Neural progenitor cell (in vitro differentiated cells): ENCODE measurements around the gene LUC7L3. TPM values are rescaled to one million over a fixed set of nuclear protein-coding genes. Genes with fewer than 3 reads are reported as not detected.
"Not testable (repeated sequence)": the region's sequence is repeated elsewhere in the genome, so short reads cannot be mapped to it uniquely, and the experiment has no call there.

Source experiments
- DNase-seq: peaks from one replicate; pipeline ENCODE4 v3.0.0-alpha.2; 2016; ENCODE audit warnings: low spot score
- H2AFZ ChIP-seq: fragments of 200-600 bp; sonication (generic); replicated peaks from 2 replicates; pipeline ENCODE4 v1.6.1; 2016; ENCODE audit warnings: antibody characterized with exemption
- H3F3A ChIP-seq: fragments of 200-600 bp; sonication (generic); 2 replicates; pipeline ENCODE4 v1.6.1; 2016; ENCODE audit warnings: antibody characterized with exemption, low read depth
- H3K27ac ChIP-seq: fragments of 200-600 bp; sonication (generic); 2 replicates; pipeline ENCODE4 v1.5.1; 2016; ENCODE audit warnings: mild to moderate bottlenecking
- H3K27me3 ChIP-seq: fragments of 200-600 bp; sonication (generic); 2 replicates; pipeline ENCODE4 v1.6.1; 2016; ENCODE audit warnings: mild to moderate bottlenecking, moderate library complexity
- H3K36me3 ChIP-seq: fragments of 200-600 bp; sonication (generic); 2 replicates; pipeline ENCODE4 v1.5.1; 2016
- H3K4me1 ChIP-seq: fragments of 200-600 bp; sonication (generic); 2 replicates; pipeline ENCODE4 v1.6.1; 2016; ENCODE audit warnings: mixed run types
- H3K4me2 ChIP-seq: fragments of 200-600 bp; sonication (generic); 2 replicates; pipeline ENCODE4 v1.6.1; 2016
- H3K4me3 ChIP-seq: fragments of 200-600 bp; sonication (generic); 2 replicates; pipeline ENCODE4 v1.5.1; 2016
- H3K79me2 ChIP-seq: fragments of 200-600 bp; sonication (generic); 2 replicates; pipeline ENCODE4 v1.6.1; 2016; ENCODE audit warnings: low read depth
- H3K9ac ChIP-seq: fragments of 200-600 bp; sonication (generic); 2 replicates; pipeline ENCODE4 v1.6.1; 2016
- H3K9me3 ChIP-seq: fragments of 200-600 bp; sonication (generic); 2 replicates; pipeline ENCODE4 v1.5.1; 2016; ENCODE audit warnings: low read depth
- H4K20me1 ChIP-seq: fragments of 200-600 bp; sonication (generic); 2 replicates; pipeline ENCODE4 v1.6.1; 2016; ENCODE audit warnings: low read depth
- H3K27ac Mint-ChIP-seq: 3 replicates; pipeline ENCODE4 v1.8.0; 2021; ENCODE audit warnings: mixed read lengths
- H3K27me3 Mint-ChIP-seq: 2 replicates; pipeline ENCODE4 v1.8.0; 2022; ENCODE audit warnings: low read depth, mild to moderate bottlenecking, inconsistent platforms, moderate library complexity, mixed read lengths; ENCODE audit not compliant: insufficient read depth
- H3K36me3 Mint-ChIP-seq: 3 replicates; pipeline ENCODE4 v1.8.0; 2021; ENCODE audit warnings: mixed read lengths
- H3K4me1 Mint-ChIP-seq: 3 replicates; pipeline ENCODE4 v1.8.0; 2021; ENCODE audit warnings: mixed read lengths
- H3K4me3 Mint-ChIP-seq: 3 replicates; pipeline ENCODE4 v1.8.0; 2021; ENCODE audit warnings: mild to moderate bottlenecking, moderate library complexity, mixed read lengths
- H3K9me3 Mint-ChIP-seq: 3 replicates; pipeline ENCODE4 v1.8.0; 2020; ENCODE audit warnings: mixed read lengths
- EZH2 ChIP-seq: fragments of 200-600 bp; sonication (generic); IDR thresholded peaks from 2 replicates; pipeline ENCODE4 v1.6.1; 2017; ENCODE audit warnings: antibody characterized with exemption, mild to moderate bottlenecking, moderate library complexity
- EZH2phosphoT487 ChIP-seq: fragments of 200-600 bp; sonication (generic); IDR thresholded peaks from 2 replicates; pipeline ENCODE4 v1.6.1; 2017; ENCODE audit warnings: antibody characterized with exemption
- total RNA-seq: library from RNA; depleted of rRNA; stranded (reverse); fragments of >200 nt; gene quantifications from 2 replicates; pipeline ENCODE4 v1.2.3, GENCODE V29; 2015; ENCODE audit warnings: low replicate concordance
- TF ChIP-seq, protein P1 (sequence below): fragments of 200-600 bp; sonication (generic); IDR thresholded peaks from 2 replicates; pipeline ENCODE4 v1.5.1; 2017; ENCODE audit warnings: antibody characterized with exemption, mild to moderate bottlenecking

The LUC7L3 gene
- total RNA-seq, 1 donor from 2014 or later, result 374 TPM

DNA sequence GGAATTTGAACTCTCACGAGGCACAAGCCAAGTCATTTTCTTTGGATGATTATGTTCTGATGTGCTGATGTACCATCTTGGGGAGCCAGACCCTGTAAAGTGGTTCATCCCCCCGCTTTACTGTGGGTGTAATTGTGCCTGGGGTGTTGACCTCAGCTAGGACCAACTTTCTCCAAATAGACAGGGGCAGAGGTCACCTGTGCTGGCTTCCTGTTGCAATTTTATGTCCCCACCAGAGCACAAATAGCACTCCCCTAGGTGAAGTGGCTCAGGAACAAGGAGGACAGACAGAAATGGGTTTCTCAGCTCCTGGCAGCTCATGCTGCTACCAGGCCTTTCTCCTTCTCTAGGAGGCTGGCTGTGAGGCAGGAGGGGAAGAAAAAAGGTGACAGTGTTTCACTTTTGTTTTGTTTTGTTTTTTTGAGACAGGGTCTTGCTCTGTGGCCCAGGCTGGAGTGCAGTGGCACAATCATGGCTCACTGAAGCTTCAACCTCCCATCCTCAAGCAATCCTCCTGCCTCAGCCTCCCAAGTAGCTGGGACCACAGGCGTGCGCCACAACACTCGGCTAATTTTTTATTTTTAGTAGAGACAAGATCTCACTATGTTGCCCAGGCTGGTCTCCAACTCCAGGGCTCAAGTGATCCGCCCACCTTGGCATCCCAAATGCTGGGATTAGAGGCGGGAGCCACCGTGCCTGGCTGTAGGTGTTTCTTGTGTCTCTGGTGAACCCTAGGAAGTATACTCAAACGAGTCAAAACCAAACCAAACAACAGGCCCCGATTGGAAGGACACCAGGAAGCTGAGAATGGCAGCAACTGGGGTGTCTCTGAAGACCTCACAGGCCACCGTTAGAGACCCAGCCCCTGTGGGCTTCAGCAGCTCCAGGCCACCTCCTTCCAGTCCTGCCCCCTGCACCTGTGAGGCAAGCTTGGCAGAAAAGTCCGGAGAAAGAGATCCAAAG, 83.5 kb downstream of the LUC7L3 start:
- Mint-ChIP-seq H3K9me3 (no peaks in the 10 kb centered on the region), H3K27ac (no peak overlapping the region), H3K4me3 (no peak overlapping the region), H3K4me1 (peaks cover 30% of the 10 kb centered on the region), H3K36me3 (no peaks in the 10 kb centered on the region), H3K27me3 (peaks cover 14% of the 10 kb centered on the region)
- peak overlapping the region; percentile 97 for H2AFZ ChIP-seq
- H3F3A ChIP-seq, result no peaks in the 10 kb centered on the region
- H3K79me2 ChIP-seq, result no peaks in the 10 kb centered on the region
- H3K27ac ChIP-seq, result peak overlapping the region; percentile 74
- H3K36me3 ChIP-seq, result no peaks in the 10 kb centered on the region
- no peaks in the 10 kb centered on the region for H4K20me1 ChIP-seq
- TF ChIP-seq EZH2, result no peak
- TF ChIP-seq EZH2phosphoT487, result no peak
- TF ChIP-seq, protein P1, sequence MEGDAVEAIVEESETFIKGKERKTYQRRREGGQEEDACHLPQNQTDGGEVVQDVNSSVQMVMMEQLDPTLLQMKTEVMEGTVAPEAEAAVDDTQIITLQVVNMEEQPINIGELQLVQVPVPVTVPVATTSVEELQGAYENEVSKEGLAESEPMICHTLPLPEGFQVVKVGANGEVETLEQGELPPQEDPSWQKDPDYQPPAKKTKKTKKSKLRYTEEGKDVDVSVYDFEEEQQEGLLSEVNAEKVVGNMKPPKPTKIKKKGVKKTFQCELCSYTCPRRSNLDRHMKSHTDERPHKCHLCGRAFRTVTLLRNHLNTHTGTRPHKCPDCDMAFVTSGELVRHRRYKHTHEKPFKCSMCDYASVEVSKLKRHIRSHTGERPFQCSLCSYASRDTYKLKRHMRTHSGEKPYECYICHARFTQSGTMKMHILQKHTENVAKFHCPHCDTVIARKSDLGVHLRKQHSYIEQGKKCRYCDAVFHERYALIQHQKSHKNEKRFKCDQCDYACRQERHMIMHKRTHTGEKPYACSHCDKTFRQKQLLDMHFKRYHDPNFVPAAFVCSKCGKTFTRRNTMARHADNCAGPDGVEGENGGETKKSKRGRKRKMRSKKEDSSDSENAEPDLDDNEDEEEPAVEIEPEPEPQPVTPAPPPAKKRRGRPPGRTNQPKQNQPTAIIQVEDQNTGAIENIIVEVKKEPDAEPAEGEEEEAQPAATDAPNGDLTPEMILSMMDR, result no peak
- no peaks in the 10 kb centered on the region for H3K9me3 ChIP-seq
- no peak for DNase-seq
- no peak overlapping the region for H3K4me3 ChIP-seq
- no peaks in the 10 kb centered on the region for H3K27me3 ChIP-seq
- H3K4me1 ChIP-seq, result peaks cover 18% of the 10 kb centered on the region
- no peak overlapping the region for H3K4me2 ChIP-seq
- no peak overlapping the region for H3K9ac ChIP-seq

DNA sequence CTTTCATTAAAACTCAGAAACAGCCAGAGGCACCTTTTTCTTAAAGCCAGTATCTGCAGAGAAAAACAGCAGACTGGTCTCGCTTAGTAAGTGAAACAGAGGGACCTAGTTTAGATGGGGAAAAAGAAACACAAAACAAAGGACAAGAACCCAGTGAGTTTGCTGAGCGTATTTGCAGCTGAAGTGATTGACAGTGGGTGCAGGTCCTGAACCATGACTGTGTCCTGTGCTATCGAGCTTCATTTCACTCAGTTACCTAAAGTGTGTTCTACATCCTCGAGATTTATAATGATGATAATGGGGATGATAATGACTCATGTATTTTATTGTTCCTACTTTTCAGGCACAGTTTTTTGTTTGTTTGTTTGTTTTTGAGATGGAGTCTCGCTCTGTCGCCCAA, 84.3 kb downstream of the LUC7L3 start:
- Histone ChIP-seq H4K20me1 (no peaks in the 10 kb centered on the region), H3K4me2 (no peak overlapping the region), H3K4me1 (peaks cover 18% of the 10 kb centered on the region), H3K79me2 (no peaks in the 10 kb centered on the region), H3K27ac (peak overlapping the region; percentile 74), H3K9me3 (no peaks in the 10 kb centered on the region), H3K27me3 (no peaks in the 10 kb centered on the region), H3K4me3 (no peak overlapping the region), H2AFZ (peak overlapping the region; percentile 97), H3F3A (no peaks in the 10 kb centered on the region), H3K9ac (no peak overlapping the region), H3K36me3 (no peaks in the 10 kb centered on the region)
- no peak overlapping the region for H3K4me3 Mint-ChIP-seq
- no peak for DNase-seq
- TF ChIP-seq, protein P1, result no peak
- TF ChIP-seq EZH2phosphoT487 (no peak), EZH2 (no peak)
- peaks cover 24% of the 10 kb centered on the region for H3K4me1 Mint-ChIP-seq
- peaks cover 14% of the 10 kb centered on the region for H3K27me3 Mint-ChIP-seq
- no peaks in the 10 kb centered on the region for H3K9me3 Mint-ChIP-seq
- no peaks in the 10 kb centered on the region for H3K36me3 Mint-ChIP-seq
- no peak overlapping the region for H3K27ac Mint-ChIP-seq

DNA sequence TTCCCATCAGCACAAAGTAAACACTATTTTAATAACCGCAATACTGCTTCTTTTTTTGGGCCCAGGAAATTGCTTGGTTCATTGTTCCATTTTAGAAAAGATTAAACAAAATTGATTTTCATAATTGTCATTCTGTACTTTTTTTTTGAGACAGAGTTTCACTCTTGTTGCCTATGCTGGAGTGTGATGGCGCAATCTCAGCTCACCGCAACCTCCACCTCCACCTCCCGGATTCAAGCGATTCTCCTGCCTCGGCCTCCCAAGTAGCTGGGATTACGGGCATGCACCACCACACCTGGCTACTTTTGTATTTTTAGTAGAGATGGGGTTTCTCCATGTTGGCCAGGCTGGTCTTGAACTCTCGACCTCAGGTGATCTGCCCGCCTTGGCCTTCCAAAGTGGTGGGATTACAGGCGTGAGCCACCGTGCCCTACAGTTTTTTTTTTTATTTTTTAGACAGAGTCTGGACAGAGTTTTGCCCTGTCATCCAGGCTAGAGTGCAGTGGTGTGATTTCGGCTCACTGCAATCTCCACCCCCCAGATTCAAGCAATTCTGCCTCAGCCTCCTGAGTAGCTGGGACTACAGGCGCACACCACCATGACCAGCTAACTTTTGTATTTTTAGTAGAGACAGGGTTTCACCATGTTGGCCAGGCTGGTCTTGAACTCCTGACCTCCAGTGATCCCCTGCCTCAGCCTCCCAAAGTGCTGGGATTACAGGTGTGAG, 85.5 kb downstream of the LUC7L3 start:
- Mint-ChIP-seq H3K4me1 (peaks cover 15% of the 10 kb centered on the region), H3K27ac (peak overlapping the region; percentile 34), H3K27me3 (peaks cover 14% of the 10 kb centered on the region)
- not testable (repeated sequence) for H3K4me3 ChIP-seq, DNase-seq, H3K4me1 ChIP-seq, H3K27me3 ChIP-seq, H3K4me2 ChIP-seq, H3K79me2 ChIP-seq, H3K27ac ChIP-seq, H3K4me3 Mint-ChIP-seq, H3K9me3 ChIP-seq, H3F3A ChIP-seq, H3K9ac ChIP-seq, H4K20me1 ChIP-seq, H2AFZ ChIP-seq, H3K36me3 Mint-ChIP-seq, H3K9me3 Mint-ChIP-seq, H3K36me3 ChIP-seq
